A549 treated with DMSO at 1 μM for 4 hours (cell line): ENCODE data around the gene RAB29. TPM values are rescaled to one million over a fixed set of nuclear protein-coding genes. Genes with fewer than 3 reads are reported as not detected.

ENCODE experiments used
- total RNA-seq: library from RNA; stranded (reverse); fragments of 200-300 nt; extraction: Qiagen RNA extraction; gene quantifications from 5 replicates; pipeline ENCODE4 v1.2.3, GENCODE V29; 2022; ENCODE audit warnings: low read depth

Gene RAB29, protein sequence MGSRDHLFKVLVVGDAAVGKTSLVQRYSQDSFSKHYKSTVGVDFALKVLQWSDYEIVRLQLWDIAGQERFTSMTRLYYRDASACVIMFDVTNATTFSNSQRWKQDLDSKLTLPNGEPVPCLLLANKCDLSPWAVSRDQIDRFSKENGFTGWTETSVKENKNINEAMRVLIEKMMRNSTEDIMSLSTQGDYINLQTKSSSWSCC
- 12.5 to 13.6 TPM (median 13.0 TPM) in 5 replicates for total RNA-seq

GRCh38 chr1:205775015-205775716 lies at the start of gene RAB29:
Gene RAB29, minus strand, starts transcription at chr1:205775482. Its CDS starts 526 bp downstream, at chr1:205774956.

DNA sequence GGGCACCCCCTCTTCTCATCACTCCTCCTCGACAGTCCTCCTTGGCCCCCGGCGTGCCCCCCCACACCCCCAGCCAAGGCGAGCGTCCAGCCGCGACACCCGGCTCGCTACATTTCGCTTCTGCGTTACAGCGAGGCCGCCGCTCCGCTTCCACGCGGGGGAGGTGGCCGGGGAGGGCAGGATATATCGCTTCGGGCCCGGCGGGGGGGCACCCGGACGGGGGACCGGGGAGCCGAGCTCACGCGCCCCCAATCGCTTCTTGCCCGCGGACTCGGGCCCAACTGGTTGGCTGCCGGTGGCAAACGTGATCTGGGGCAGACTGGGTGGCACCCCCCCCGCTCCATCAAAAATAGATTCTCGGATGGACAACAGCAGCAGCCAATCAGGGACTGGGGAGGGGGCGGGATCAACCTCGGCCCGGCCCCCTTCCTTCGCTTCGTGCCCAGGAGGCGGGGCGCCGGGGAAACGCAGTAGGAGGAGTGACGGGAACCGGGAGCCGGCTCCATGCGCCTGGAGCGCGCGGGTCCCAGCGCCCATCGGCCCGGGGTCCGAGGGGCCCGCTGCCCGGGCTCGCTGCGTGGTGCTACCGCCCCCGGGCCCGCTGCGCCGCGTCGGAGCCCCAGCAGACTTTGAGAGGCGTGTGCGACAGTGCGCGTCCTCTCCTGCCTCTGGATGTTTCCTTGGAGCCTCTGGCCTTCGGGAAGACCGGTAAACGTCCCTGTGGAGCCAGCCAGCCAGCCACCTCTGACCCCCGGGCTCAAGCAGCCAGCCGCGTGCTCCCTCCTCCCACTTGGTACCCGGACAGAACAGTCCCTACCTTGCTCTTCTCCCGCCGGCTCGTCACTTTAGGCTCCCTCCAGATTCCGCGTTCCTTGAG lies 37.8 kb upstream of the RAB29 start, which contains the start of gene SLC41A1:
TSS of gene SLC41A1 (minus strand) at position 321 of the 877 bp plus-strand sequence. CDS start 2,757 bp downstream, outside the sequence.

DNA sequence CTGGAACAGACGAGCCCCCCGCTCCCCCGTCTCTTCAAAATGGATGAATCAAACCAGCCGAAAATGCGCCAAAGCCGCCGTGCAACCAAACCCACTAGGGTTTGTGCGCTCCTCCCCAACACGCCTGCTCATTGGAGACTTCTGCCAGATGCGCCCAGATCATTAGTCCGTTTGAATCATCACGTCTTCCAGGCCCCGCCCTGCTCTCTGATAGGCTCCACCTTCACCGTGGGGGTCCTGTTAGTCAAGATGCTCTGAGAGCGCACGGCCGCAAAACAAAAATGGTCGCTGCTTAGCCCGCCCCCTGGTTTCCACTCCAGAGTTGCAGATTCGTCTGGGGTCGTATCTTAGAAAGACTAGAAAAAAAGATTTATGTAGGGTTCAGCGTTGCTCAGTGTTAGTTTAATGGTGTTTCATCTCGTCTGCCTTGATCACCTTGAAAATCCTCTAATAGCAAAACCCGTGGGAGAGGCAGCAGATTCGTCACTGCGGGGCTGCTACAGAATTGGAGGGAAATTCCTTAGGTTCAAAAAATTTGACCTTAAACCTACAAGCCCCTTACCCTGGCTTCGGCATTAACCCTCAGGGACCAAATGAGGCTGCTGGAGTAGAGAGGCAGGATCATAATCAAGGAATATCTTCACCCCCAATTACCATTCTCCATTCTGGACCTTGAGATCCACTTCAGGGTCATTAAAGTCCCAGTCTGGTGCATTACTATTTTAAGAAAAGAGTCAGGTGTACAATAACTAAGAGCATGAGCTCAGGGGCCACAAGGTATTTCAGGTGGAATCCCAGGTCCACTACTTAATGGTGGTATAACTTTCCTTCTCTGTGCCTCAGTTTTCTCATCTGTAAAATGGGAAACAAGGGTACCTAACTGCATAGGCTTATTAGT lies 24.9 kb downstream of the RAB29 start, which contains the start of gene NUCKS1:
TSS of gene NUCKS1 (minus strand) at position 45 of the 898 bp plus-strand sequence. CDS start 209 bp downstream, outside the sequence.

Other genes starting within 250 kb of the RAB29 start
- gene ELK4, start 143.5 kb downstream of the RAB29 start, total RNA-seq = 6.4 to 9.5 TPM (median 8.6 TPM) in 5 replicates
- gene SLC45A3, start 95.0 kb downstream of the RAB29 start, total RNA-seq = 5.5 to 7.2 TPM (median 6.7 TPM) in 5 replicates
- 94.8 to 158 TPM (median 127 TPM) in 5 replicates for gene NUCKS1, start 25.3 kb downstream of the RAB29 start, total RNA-seq
- 25.2 to 28.8 TPM (median 27.3 TPM) in 5 replicates for gene SLC41A1, start 37.7 kb upstream of the RAB29 start, total RNA-seq
- gene PM20D1, start 74.7 kb upstream of the RAB29 start, total RNA-seq = not detected in 5 replicates
- gene SLC26A9, start 168.0 kb upstream of the RAB29 start, total RNA-seq = 0.04 to 0.14 TPM (median 0.08 TPM) in 5 replicates
- 1.4 to 2.9 TPM (median 1.8 TPM) in 5 replicates for gene RAB7B, start 227.9 kb upstream of the RAB29 start, total RNA-seq
- gene CTSE, start 248.4 kb upstream of the RAB29 start, total RNA-seq = not detected in 5 replicates